Activated naive CD4-positive, alpha-beta T cell treated with Interleukin-2 at 50 U/mL for 16 hours (primary cell): ENCODE measurements around the gene USP6.
"Not testable (repeated sequence)": the region's sequence is repeated elsewhere in the genome, so short reads cannot be mapped to it uniquely, and the experiment has no call there.

Source experiments
- DNase-seq: peaks from one replicate; pipeline ENCODE4 v3.0.0-alpha.2; 2020

Gene USP6

DNA sequence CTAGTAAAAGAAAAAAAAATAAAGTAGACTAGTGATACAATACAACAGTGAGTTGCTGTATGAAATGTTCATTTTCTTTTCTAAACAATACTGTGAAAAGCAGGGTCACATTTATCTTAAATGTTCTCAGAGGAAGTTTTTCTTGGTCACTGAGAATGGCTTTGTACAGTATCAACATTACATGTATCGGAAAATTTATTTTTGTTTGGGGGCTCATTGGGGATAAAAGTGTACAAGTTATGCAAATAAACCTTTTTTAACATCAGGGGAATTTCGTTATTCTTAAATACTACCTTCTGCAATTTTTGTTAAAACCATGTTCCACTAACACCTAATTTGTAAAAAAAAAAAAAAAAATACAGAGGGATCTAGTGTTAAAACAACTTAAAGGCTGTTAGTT lies 84.5 kb downstream of the USP6 start:
- no peak for DNase-seq

DNA sequence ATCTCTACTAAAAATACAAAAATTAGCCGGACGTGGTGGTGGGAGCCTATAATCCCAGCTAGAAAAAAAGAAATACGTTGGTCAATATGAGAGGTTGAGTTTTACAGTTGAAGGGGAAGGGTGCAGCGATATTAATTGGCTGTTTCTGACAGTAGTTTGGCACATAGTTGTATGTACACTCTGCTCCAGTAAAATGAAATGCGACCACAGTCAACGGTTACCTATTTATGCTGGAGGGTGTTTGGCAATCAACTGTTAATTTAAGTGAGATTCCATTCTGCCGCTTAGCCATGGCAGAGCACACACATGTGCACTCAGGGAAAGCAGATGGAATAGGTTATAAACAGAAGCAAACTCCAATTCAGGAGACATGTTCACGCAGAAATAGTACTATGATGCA lies 85.2 kb downstream of the USP6 start:
- DNase-seq: no peak

DNA sequence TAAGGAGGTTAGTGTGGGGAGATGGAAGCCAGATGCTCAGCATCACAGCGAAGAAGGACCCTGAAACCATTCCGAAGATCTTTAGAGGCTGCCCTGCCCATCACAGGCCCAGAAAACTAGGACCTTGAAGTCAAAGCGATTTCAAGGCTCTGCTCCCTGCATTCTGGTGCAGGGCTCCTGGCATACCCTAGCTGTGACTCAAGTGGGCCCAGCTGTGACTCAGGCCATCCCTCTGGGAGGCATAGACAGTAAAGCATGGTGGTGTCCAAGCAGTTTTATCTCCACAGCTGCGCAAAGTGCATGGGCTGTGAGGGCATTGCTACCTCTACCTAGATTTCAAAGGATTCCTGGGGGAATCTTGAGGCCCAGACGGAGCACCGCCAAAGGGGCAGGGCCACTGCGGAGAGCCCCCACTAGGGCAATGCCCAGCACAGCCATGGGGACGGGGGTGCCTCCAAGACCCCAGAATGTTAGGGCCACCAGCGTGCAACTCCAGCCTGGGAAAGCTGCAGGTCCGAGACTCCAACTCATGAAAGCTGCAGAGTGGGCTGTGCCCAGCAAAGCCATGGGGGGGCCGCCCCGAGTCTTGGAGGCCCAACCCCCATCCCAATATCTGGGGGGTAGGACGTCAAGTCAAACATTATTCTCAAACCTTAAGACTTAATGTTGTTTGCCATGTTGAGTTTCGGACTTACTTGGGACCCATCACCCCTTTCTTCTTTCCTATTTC lies 87.5 kb downstream of the USP6 start:
- DNase-seq: no peak

DNA sequence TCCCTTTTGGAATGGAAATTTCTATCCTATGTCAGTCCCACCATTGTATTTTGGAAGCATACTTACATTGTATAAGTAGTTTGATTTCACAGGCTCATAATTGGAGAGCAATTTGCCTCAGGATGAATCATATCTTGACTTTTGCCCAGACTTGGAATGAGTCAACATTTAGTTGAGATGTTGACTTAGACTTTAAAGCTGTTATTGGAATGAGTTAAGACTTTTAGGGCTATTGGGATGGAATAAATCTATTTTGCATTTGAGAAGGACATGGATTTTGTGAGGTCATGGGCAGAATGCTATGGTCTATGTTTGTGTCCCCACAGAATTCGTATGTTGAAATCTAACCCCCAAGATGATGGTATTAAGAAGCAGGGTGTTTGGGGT lies 88.1 kb downstream of the USP6 start:
- no peak for DNase-seq

DNA sequence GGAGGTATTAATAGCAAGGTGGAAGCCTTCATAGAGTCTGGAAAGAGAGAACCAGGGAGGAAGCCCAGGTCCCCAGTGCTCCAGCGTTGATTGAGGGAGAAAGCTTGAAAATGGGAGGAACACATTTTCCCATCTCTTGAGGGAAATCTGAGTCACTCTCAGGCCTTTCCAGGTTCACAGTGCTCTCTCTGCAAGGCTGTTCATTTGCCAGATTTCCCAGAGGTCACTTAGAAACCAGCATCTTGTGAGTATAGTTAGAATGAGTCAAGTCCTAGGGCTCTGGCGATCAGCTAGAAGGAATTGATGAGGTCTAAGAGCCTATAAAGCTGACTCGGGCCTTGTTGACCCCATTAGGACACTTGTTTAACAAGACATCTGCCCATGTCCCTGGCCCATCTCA lies 93.6 kb downstream of the USP6 start:
- DNase-seq: no peak

DNA sequence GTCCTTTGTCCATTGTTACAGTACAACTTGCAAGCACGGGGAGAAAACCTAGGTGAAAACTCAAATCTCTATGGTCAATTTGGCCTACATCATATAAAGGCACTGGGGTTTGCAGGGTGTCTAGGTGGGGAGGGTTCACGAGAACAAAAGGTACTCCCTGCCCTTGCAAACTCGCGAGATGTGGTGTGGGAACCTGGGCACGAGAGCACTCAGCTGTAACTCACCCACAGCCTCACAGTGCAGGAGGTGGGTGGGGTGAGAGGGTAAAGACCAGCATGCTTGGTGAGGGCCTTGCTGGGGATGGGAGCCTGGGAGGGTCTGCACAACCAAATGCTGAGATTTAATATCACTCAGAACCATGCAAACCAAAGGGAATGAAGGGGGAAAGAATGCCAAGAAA lies 94.3 kb downstream of the USP6 start:
- no peak for DNase-seq

DNA sequence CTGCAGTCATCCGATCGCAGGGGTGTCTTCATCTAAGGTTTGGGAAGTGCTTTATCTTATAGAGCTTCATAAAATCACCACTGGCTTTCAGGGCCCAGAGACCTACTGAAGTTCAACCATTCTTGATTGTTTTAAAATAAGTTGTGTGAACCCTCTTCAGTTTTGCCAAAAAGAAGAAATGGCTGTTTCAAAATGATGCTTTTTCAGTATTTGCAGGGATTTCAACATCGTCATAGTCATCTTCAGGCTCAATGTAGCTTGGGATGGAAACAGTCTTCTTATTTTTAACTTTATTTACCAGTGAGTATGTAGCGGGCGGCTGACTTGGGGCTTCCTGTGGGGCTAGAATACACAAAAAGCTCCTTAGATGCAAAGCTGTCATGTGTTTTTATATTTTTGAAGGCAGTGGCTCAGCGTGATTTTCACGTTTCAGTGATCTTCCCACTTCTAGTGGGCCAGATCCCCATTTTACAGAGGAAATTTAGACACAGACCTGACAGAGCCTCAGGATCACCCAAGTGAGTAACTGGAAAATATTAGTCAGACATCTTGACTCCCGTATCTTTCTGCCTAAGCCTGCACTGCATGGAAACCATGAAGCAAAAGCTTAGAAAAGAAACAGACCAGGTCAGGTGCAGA lies 94.9 kb downstream of the USP6 start:
- no peak for DNase-seq

DNA sequence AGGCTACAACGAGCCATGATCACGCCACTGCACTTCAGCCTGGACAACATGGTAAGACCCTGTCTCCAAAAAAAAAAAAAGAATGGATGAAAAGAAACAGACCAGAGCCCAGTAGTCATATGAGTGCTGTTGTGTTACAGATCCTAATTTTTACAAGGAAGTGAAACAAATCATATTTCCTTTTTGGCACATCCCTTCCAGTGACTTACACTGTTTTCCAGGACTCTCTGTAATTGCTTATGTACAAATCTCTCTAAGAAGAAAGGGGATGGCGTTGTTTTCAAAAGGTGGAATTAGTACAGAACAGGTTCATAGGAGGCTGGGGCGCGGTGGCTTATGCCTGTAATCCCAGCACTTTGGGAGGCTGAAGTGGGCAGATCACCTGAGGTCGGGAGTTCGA lies 95.6 kb downstream of the USP6 start:
- DNase-seq: no peak

DNA sequence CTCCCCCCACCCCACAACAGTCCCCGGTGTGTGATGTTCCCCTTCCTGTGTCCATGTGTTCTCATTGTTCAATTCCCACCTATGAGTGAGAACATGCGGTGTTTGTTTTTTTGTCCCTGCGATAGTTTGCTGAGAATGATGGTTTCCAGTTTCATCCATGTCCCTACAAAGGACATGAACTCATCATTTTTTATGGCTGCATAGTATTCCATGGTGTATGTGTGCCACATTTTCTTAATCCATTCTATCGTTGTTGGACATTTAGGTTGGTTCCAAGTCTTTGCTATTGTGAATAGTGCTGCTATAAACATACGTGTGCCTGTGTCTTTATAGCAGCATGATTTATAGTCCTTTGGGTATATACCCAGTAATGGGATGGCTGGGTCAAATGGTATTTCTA lies 101.7 kb downstream of the USP6 start:
- DNase-seq: not testable (repeated sequence)

DNA sequence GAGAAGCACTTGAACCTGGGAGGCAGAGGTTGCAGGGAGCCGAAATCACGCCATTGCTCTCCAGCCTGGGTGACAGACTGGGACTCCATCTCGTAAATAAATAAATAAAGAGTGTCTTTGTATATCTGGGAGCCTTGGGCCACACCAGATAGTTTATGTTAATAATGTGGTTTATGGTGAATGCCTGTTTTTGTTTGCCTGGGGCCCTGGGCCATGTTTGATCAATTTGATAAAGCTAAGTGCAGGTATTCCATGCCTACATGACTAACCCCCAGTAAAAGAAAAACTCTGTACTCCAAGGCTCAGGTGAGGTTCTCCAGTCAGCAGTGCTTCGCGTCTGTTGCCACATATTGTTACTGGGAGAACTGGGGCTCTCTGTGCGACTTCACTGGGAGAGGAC lies 103.7 kb downstream of the USP6 start:
- no peak for DNase-seq

DNA sequence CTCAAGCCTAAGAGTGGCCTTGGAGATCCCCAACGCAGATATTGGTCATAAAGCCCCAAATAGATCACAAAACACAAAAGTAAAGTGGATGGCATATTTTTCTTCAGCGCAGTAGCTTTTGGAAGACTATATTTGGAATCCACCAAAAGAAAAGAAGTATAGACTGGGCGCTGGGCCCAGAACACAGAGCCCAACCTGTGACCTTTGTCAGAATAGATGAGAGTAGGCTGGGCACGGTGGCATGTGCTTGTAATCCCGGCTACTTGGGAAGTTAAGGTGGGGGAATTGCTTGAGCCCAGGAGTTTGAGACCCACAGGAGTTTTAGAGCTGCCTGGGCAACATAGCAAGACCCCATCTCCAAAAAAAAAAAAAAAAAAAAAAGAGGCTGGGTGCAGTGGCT lies 104.2 kb downstream of the USP6 start:
- no peak for DNase-seq

DNA sequence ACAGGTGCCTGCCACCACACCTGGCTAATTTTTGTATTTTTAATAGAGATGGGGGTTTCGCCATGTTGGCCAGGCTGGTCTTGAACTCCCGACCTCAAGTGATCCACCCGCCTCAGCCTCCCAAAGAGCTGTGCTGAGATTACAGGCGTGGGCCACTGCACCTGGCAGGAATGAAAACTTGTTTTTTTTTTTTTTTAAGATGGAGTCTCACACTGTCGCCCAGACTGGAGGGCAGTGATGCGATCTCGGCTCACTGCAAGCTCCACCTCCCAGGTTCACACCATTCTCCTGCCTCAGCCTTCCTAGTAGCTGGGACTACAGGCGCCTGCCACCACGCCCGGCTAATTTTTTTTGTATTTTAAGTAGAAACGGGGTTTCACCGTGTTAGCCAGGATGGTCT lies 106.1 kb downstream of the USP6 start:
- DNase-seq: not testable (repeated sequence)
